Astrocyte (in vitro differentiated cells and primary cell): ENCODE measurements around the gene TTYH2. TPM values are rescaled to one million over a fixed set of nuclear protein-coding genes. Genes with fewer than 3 reads are reported as not detected.

Source experiments
- DNase-seq: peaks from one replicate; pipeline ENCODE4 v3.0.0-alpha.2; 2010; ENCODE audit warnings: low read depth
- FAIRE-seq: peaks from 2 replicates; lab custom pipeline; 2011; peaks lifted over from hg19 to GRCh38; lab: Jason Lieb, UNC
- H2AFZ ChIP-seq: 2 replicates; pipeline ENCODE4 v1.6.0; 2012; ENCODE audit warnings: low read depth, low read length, inconsistent platforms
- H3K27ac ChIP-seq: 2 replicates; pipeline ENCODE4 v1.5.1; 2011; ENCODE audit warnings: low read depth, low read length, inconsistent platforms
- H3K27me3 ChIP-seq: 2 replicates; pipeline ENCODE4 v1.6.0; 2011; ENCODE audit warnings: low read length, inconsistent platforms; ENCODE audit not compliant: insufficient read depth
- H3K36me3 ChIP-seq: 2 replicates; pipeline ENCODE4 v1.5.1; 2011; ENCODE audit warnings: low read length, inconsistent platforms; ENCODE audit not compliant: insufficient read depth
- H3K4me1 ChIP-seq: 2 replicates; pipeline ENCODE4 v1.5.1; 2011; ENCODE audit warnings: low read length, inconsistent platforms; ENCODE audit not compliant: insufficient read depth
- H3K4me2 ChIP-seq: 2 replicates; pipeline ENCODE4 v1.6.0; 2012; ENCODE audit warnings: low read length, inconsistent platforms
- H3K4me3 ChIP-seq: 2 replicates; pipeline ENCODE4 v1.5.1; 2011; ENCODE audit warnings: low read depth, mild to moderate bottlenecking, low read length, inconsistent platforms; ENCODE audit not compliant: insufficient read depth
- H3K79me2 ChIP-seq: 2 replicates; pipeline ENCODE4 v1.6.0; 2012; ENCODE audit warnings: mild to moderate bottlenecking, low read length, inconsistent platforms; ENCODE audit not compliant: insufficient read depth
- H3K9ac ChIP-seq: 2 replicates; pipeline ENCODE4 v1.6.0; 2012; ENCODE audit warnings: mild to moderate bottlenecking, low read length, inconsistent platforms
- H3K9me3 ChIP-seq: 2 replicates; pipeline ENCODE4 v1.5.1; 2012; ENCODE audit warnings: low read depth, mild to moderate bottlenecking, low read length, inconsistent platforms; ENCODE audit not compliant: insufficient read depth
- H4K20me1 ChIP-seq: 2 replicates; pipeline ENCODE4 v1.6.0; 2012; ENCODE audit warnings: low read length, inconsistent platforms; ENCODE audit not compliant: insufficient read depth
- H3K27ac Mint-ChIP-seq: one replicate; pipeline ENCODE4 v1.8.0; 2021; ENCODE audit warnings: mild to moderate bottlenecking, mixed read lengths; ENCODE audit not compliant: unreplicated experiment
- H3K27me3 Mint-ChIP-seq: one replicate; pipeline ENCODE4 v1.8.0; 2021; ENCODE audit warnings: low read depth, mixed read lengths; ENCODE audit not compliant: unreplicated experiment
- H3K36me3 Mint-ChIP-seq: one replicate; pipeline ENCODE4 v1.8.0; 2021; ENCODE audit warnings: low read depth, mixed read lengths; ENCODE audit not compliant: unreplicated experiment
- H3K4me1 Mint-ChIP-seq: one replicate; pipeline ENCODE4 v1.8.0; 2021; ENCODE audit warnings: low read depth, mixed read lengths; ENCODE audit not compliant: unreplicated experiment
- H3K4me3 Mint-ChIP-seq: one replicate; pipeline ENCODE4 v1.8.0; 2021; ENCODE audit warnings: mild to moderate bottlenecking, moderate library complexity, mixed read lengths; ENCODE audit not compliant: unreplicated experiment
- H3K9me3 Mint-ChIP-seq: one replicate; pipeline ENCODE4 v1.8.0; 2021; ENCODE audit warnings: mild to moderate bottlenecking, mixed read lengths; ENCODE audit not compliant: unreplicated experiment
- CTCF ChIP-seq: IDR thresholded peaks from 2 replicates; pipeline ENCODE4 v1.5.1; 2011; ENCODE audit warnings: low read depth, mild to moderate bottlenecking, inconsistent platforms, low read length, moderate library complexity; ENCODE audit not compliant: insufficient read depth
- EZH2 ChIP-seq: IDR thresholded peaks from 2 replicates; pipeline ENCODE4 v1.6.1; 2012; ENCODE audit warnings: mild to moderate bottlenecking, low read length, inconsistent platforms; ENCODE audit not compliant: insufficient read depth
- total RNA-seq: library from RNA; stranded (reverse); gene quantifications from 2 replicates; pipeline ENCODE4 v1.2.1, GENCODE V29; 2021

Gene TTYH2
- total RNA-seq, 1 donor from 2014 or later = 8.0 TPM

- no peaks in the 10 kb centered on the region for H3K4me1 ChIP-seq
- Mint-ChIP-seq H3K4me1 (no peaks in the 10 kb centered on the region), H3K36me3 (peaks cover 23% of the 10 kb centered on the region), H3K27me3 (peaks cover 20% of the 10 kb centered on the region), H3K27ac (no peak overlapping the region), H3K4me3 (no peak overlapping the region), H3K9me3 (peaks cover 2% of the 10 kb centered on the region)
- no peaks in the 10 kb centered on the region for H4K20me1 ChIP-seq
- TF ChIP-seq CTCF (no peak), EZH2 (no peak)
- H3K27ac ChIP-seq = no peak overlapping the region
- H3K9me3 ChIP-seq = no peaks in the 10 kb centered on the region
- no peak overlapping the region for H2AFZ ChIP-seq
- no peak overlapping the region for H3K9ac ChIP-seq
- H3K36me3 ChIP-seq = no peaks in the 10 kb centered on the region
- FAIRE-seq = no peak
- H3K4me3 ChIP-seq = no peak overlapping the region
- no peak for DNase-seq
- H3K27me3 ChIP-seq = no peaks in the 10 kb centered on the region
- no peak overlapping the region for H3K4me2 ChIP-seq
- H3K79me2 ChIP-seq = no peaks in the 10 kb centered on the region
Observed at GRCh38 chr17:74224959-74225725, 11.8 kb downstream of the TTYH2 start.

GRCh38 chr17:74226252-74226651 lies 12.9 kb downstream of the TTYH2 start:
- Mint-ChIP-seq H3K27me3 (peaks cover 18% of the 10 kb centered on the region), H3K4me3 (no peak overlapping the region), H3K27ac (no peak overlapping the region), H3K4me1 (no peaks in the 10 kb centered on the region), H3K9me3 (peaks cover 2% of the 10 kb centered on the region), H3K36me3 (peaks cover 23% of the 10 kb centered on the region)
- DNase-seq = no peak
- no peak for FAIRE-seq
- no peak overlapping the region for H3K4me2 ChIP-seq
- no peak overlapping the region for H3K9ac ChIP-seq
- H2AFZ ChIP-seq = no peak overlapping the region
- TF ChIP-seq CTCF = no peak
- TF ChIP-seq EZH2 = no peak
- no peaks in the 10 kb centered on the region for H3K27me3 ChIP-seq
- H3K9me3 ChIP-seq = no peaks in the 10 kb centered on the region
- H4K20me1 ChIP-seq = no peaks in the 10 kb centered on the region
- no peak overlapping the region for H3K27ac ChIP-seq
- no peak overlapping the region for H3K4me3 ChIP-seq
- no peaks in the 10 kb centered on the region for H3K79me2 ChIP-seq
- no peaks in the 10 kb centered on the region for H3K36me3 ChIP-seq
- no peaks in the 10 kb centered on the region for H3K4me1 ChIP-seq
